ENCODE data around the gene ATP2A3. TPM values are rescaled to one million over a fixed set of nuclear protein-coding genes. Genes with fewer than 3 reads are reported as not detected.

The ATP2A3 gene
- total and polyA plus RNA-seq, 2 donors (not counting 1 experiment from before 2014, with no cell fraction given), result 697 to 817 TPM

DNA sequence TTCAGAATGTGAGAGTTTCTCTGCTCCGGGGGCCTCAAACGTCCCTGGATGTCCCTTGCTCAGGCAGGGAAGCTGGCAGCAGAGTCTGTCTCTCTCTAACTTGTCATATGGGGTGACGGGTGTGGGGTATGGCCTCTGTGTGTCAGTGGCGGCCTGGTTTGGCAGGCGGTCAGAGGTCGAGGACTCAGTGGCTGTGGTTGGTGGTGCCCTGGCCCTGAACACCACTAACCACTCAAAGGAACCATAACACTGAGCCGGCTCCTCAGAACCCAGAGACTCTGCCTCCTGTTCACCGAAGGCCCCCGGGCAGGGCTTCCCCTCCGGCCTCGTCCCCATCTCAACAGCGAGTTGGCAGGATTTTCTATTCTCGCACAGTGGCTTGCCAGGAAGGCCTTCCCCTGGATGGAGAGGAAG lies 48.6 kb downstream of the ATP2A3 start:
- Mint-ChIP-seq H3K4me1 (peaks cover 66% of the 10 kb centered on the region), H3K27me3 (no peaks in the 10 kb centered on the region), H3K9me3 (ENCODE audit: insufficient read depth) (no peaks in the 10 kb centered on the region), H3K4me3 (peak overlapping the region; percentile 90), H3K27ac (peak overlapping the region; percentile 98)
- H3K4me3 ChIP-seq (ENCODE audit: control extremely low read depth in 1 of 5, extremely low read depth in 1 of 5, insufficient read depth in 1 of 5, low read depth in 2 of 5, low read length in 4 of 5), result peak overlapping the region; percentile 48 to 72 (median 57)
- no peak for ATAC-seq (ENCODE audit: low read depth)
- no peaks in the 10 kb centered on the region for H4K20me1 ChIP-seq (ENCODE audit: control insufficient read depth, insufficient read depth, low read length, poor library complexity, severe bottlenecking)
- peaks cover 54% of the 10 kb centered on the region for H3K79me2 ChIP-seq (ENCODE audit: control insufficient read depth, insufficient read depth, low read length)
- H2AFZ ChIP-seq (ENCODE audit: insufficient read depth, low read depth, low read length, poor library complexity, severe bottlenecking), result peak overlapping the region; percentile 53
- H3K9me3 ChIP-seq (ENCODE audit: control extremely low read depth in 1 of 3, control insufficient read depth in 2 of 3, insufficient read depth in 1 of 3, low read length in 2 of 3), result peaks cover 0 to 12% (median 0%) of the 10 kb centered on the region in 3 donors
- no peaks in the 10 kb centered on the region for H3K27me3 ChIP-seq (replicated peaks in 1 of 4; ENCODE audit: control extremely low read depth in 1 of 4, control insufficient read depth in 3 of 4, insufficient read depth in 4 of 4, low read length in 3 of 4)
- H3K4me2 ChIP-seq (replicated peaks; ENCODE audit: low read depth, low read length, poor library complexity, severe bottlenecking), result peak overlapping the region; percentile 97
- TF ChIP-seq EZH2 (IDR thresholded peaks at IDR 0.05; ENCODE audit: borderline replicate concordance, insufficient read depth, low read depth, low read length, poor library complexity, severe bottlenecking), result no peak
- TF ChIP-seq, protein P1, sequence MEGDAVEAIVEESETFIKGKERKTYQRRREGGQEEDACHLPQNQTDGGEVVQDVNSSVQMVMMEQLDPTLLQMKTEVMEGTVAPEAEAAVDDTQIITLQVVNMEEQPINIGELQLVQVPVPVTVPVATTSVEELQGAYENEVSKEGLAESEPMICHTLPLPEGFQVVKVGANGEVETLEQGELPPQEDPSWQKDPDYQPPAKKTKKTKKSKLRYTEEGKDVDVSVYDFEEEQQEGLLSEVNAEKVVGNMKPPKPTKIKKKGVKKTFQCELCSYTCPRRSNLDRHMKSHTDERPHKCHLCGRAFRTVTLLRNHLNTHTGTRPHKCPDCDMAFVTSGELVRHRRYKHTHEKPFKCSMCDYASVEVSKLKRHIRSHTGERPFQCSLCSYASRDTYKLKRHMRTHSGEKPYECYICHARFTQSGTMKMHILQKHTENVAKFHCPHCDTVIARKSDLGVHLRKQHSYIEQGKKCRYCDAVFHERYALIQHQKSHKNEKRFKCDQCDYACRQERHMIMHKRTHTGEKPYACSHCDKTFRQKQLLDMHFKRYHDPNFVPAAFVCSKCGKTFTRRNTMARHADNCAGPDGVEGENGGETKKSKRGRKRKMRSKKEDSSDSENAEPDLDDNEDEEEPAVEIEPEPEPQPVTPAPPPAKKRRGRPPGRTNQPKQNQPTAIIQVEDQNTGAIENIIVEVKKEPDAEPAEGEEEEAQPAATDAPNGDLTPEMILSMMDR (IDR thresholded peaks at IDR 0.05), result no peak
- peak overlapping the region; percentile 91 for H3K9ac ChIP-seq (ENCODE audit: low read length)
- H3K4me1 ChIP-seq (ENCODE audit: control insufficient read depth in 2 of 2, insufficient read depth in 2 of 2, low read length in 2 of 2), result peaks cover 63 to 74% of the 10 kb centered on the region in 2 donors
- DNase-seq, result no peak
- no peaks in the 10 kb centered on the region for H3K36me3 ChIP-seq (replicated peaks in 1 of 2; ENCODE audit: control extremely low read depth in 1 of 2, control insufficient read depth in 1 of 2, extremely low read depth in 1 of 2, insufficient read depth in 2 of 2, low read length in 1 of 2)
- intact Hi-C loops (cut with micrococcal nuclease), result loop anchor here (2.0 to 10.0 kb wide), 2 partner anchors 53 to 361 kb away; partner anchors contain the start of gene TRPV3
- ChIA-PET POLR2A (interaction anchor here (0.6 to 4.7 kb wide), 10 partner anchors 10 to 72 kb away, joined by 3 to 64 read pairs (median 7); partner anchors contain the start of gene ATP2A3), CTCF (interaction anchor here (1.1 to 7.5 kb wide), 8 partner anchors 8 to 72 kb away, joined by 3 to 157 read pairs (median 12); partner anchors contain the start of gene ATP2A3)
- peak overlapping the region; percentile 100 for H3K27ac ChIP-seq (ENCODE audit: low read length in 2 of 2)
- WGBS (ENCODE audit: insufficient coverage), result 6% methylated on average over 5 of the region's 13 CpGs

DNA sequence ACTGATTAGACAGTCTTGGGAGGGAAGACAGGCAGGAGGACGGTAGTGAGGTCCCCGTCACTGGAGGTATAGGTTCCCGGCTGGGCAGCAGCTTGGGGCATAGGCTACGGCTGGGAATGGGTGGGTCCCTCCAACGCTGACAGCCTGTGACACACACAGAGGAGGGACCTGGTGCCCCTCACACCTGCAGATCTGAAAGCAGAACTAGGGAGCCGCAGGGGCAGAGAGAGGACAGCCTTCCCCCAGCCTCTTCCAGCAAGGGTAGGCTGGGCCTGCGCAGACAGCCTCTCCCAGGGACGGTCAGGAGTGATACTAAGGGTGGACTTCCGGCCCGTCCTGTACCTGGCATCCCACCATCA lies 49.9 kb downstream of the ATP2A3 start:
- Histone ChIP-seq H3K27me3 (replicated peaks in 1 of 4; ENCODE audit: control extremely low read depth in 1 of 4, control insufficient read depth in 3 of 4, insufficient read depth in 4 of 4, low read length in 3 of 4) (no peaks in the 10 kb centered on the region), H3K9me3 (ENCODE audit: control extremely low read depth in 1 of 3, control insufficient read depth in 2 of 3, insufficient read depth in 1 of 3, low read length in 2 of 3) (peaks cover 0 to 16% (median 0%) of the 10 kb centered on the region in 3 donors), H4K20me1 (ENCODE audit: control insufficient read depth, insufficient read depth, low read length, poor library complexity, severe bottlenecking) (no peaks in the 10 kb centered on the region), H3K79me2 (ENCODE audit: control insufficient read depth, insufficient read depth, low read length) (peaks cover 67% of the 10 kb centered on the region), H3K4me2 (replicated peaks; ENCODE audit: low read depth, low read length, poor library complexity, severe bottlenecking) (peak overlapping the region; percentile 97), H3K4me3 (ENCODE audit: control extremely low read depth in 1 of 5, extremely low read depth in 1 of 5, insufficient read depth in 1 of 5, low read depth in 2 of 5, low read length in 4 of 5) (peak overlapping the region; percentile 48 to 72 (median 57)), H3K27ac (ENCODE audit: low read length in 2 of 2) (peak overlapping the region; percentile 100), H3K9ac (ENCODE audit: low read length) (peak overlapping the region; percentile 91), H3K4me1 (ENCODE audit: control insufficient read depth in 2 of 2, insufficient read depth in 2 of 2, low read length in 2 of 2) (peaks cover 72 to 87% of the 10 kb centered on the region in 2 donors), H2AFZ (ENCODE audit: insufficient read depth, low read depth, low read length, poor library complexity, severe bottlenecking) (peak overlapping the region; percentile 9), H3K36me3 (replicated peaks in 1 of 2; ENCODE audit: control extremely low read depth in 1 of 2, control insufficient read depth in 1 of 2, extremely low read depth in 1 of 2, insufficient read depth in 2 of 2, low read length in 1 of 2) (no peaks in the 10 kb centered on the region)
- 0% methylated on average over 10 of the region's 10 CpGs for WGBS (ENCODE audit: insufficient coverage)
- Mint-ChIP-seq H3K27ac (peak overlapping the region; percentile 98), H3K9me3 (ENCODE audit: insufficient read depth) (no peaks in the 10 kb centered on the region), H3K4me1 (peaks cover 77% of the 10 kb centered on the region), H3K4me3 (peak overlapping the region; percentile 90), H3K27me3 (no peaks in the 10 kb centered on the region)
- peak; percentile 68 for ATAC-seq (ENCODE audit: low read depth)
- DNase-seq, result no peak
- intact Hi-C loops (cut with micrococcal nuclease), result loop anchor here (1.0 to 10.0 kb wide), 8 partner anchors 21 to 359 kb away; partner anchors contain the start of genes CAMKK1, NCBP3 and TRPV3
- POLR2A ChIA-PET, result interaction anchor here (0.5 to 4.7 kb wide), 17 partner anchors 9 to 229 kb away, joined by 3 to 64 read pairs (median 4); partner anchors contain the start of genes ATP2A3 and CAMKK1
- no peak for TF ChIP-seq EZH2 (IDR thresholded peaks at IDR 0.05; ENCODE audit: borderline replicate concordance, insufficient read depth, low read depth, low read length, poor library complexity, severe bottlenecking)
- TF ChIP-seq, protein P1 (IDR thresholded peaks at IDR 0.05), result no peak
- CTCF ChIA-PET, result interaction anchor here (0.6 to 7.5 kb wide), 41 partner anchors 10 to 1084 kb away, joined by 3 to 157 read pairs (median 5); partner anchors contain the start of genes ATP2A3, CAMKK1 and NCBP3
